HCT116 (cell line): Measurements from ENCODE around the gene TSPAN7. TPM values are rescaled to one million over a fixed set of nuclear protein-coding genes. Genes with fewer than 3 reads are reported as not detected.

Experiments used
- ATAC-seq: fragments of 200-7000 bp; cut with Tn5 transposase; 2 replicates; pipeline ENCODE4 v1.9.1; 2020; ENCODE audit warnings: mild to moderate bottlenecking, moderate library complexity
- BruUV-seq: library from RNA; stranded (reverse); fragments of 400-500 nt; replicated peaks from 2 replicates; lab custom pipeline; 2021; lab: Mats Ljungman, UMichigan
- CTCF ChIA-PET: fragments of 300-600 bp; sonication (Branson Sonifier 250); formaldehyde crosslinking; loops from one replicate; lab custom pipeline; 2021; ENCODE audit warnings: antibody characterized with exemption; lab: Charles Lee
- POLR2A ChIA-PET: fragments of 300-600, 350-600 bp; sonication (Branson Sonifier 250); formaldehyde crosslinking; loops from one replicate; lab custom pipeline; 2021; ENCODE audit warnings: antibody characterized with exemption; lab: Charles Lee
- RAD21 ChIA-PET, 2 experiments: fragments of 300-600 bp; sonication (Branson Sonifier 250); formaldehyde crosslinking; loops; one replicate each; lab custom pipeline; 2023; ENCODE audit warnings: low total read pairs in 2 of 2; ENCODE audit not compliant: uncharacterized antibody in 2 of 2, unreplicated experiment in 2 of 2, low non-redundant PET in 1 of 2; lab: Charles Lee
- DNase-seq: peaks from one replicate; pipeline ENCODE4 v3.0.0-alpha.2; 2010; ENCODE audit warnings: low read depth, low spot score
- H2AFZ ChIP-seq: fragments of 200-600 bp; shearing (Covaris generic), sonication (generic); 2 replicates; pipeline ENCODE4 v1.6.1; 2017; ENCODE audit warnings: low read depth, mixed run types, mixed read lengths, antibody characterized with exemption, low read length; ENCODE audit not compliant: poor library complexity, severe bottlenecking
- H3K27ac ChIP-seq: 2 replicates; pipeline ENCODE4 v1.5.1; 2012; ENCODE audit warnings: low read depth, low read length
- H3K27me3 ChIP-seq: fragments of 200-600 bp; sonication (generic); 2 replicates; pipeline ENCODE4 v1.6.1; 2016; ENCODE audit warnings: mixed run types, low read length, mixed read lengths; ENCODE audit not compliant: insufficient read depth
- H3K36me3 ChIP-seq, 2 experiments: fragments of 200-500 bp in 1 of 2; fragments of 200-600 bp in 1 of 2; sonication (Bioruptor generic) in 1 of 2; sonication (generic) in 1 of 2; 2 replicates each; pipeline versions ENCODE4 v1.5.1 to v1.6.1; 2014 to 2016; ENCODE audit warnings: low read length in 2 of 2, inconsistent platforms in 1 of 2, mixed read lengths in 1 of 2, mixed run types in 1 of 2; ENCODE audit not compliant: insufficient read depth in 2 of 2, control insufficient read depth in 1 of 2
- H3K4me1 ChIP-seq, 2 experiments: fragments of 200-600 bp in 1 of 2; sonication (generic) in 1 of 2; 2 replicates each; pipeline versions ENCODE4 v1.5.1 to v1.6.1; 2012 to 2017; ENCODE audit warnings: low read length in 2 of 2, inconsistent platforms in 1 of 2, mild to moderate bottlenecking in 1 of 2, mixed read lengths in 1 of 2, mixed run types in 1 of 2, moderate library complexity in 1 of 2; ENCODE audit not compliant: insufficient read depth in 2 of 2, control insufficient read depth in 1 of 2
- H3K4me2 ChIP-seq: fragments of 200-600 bp; sonication (generic); 2 replicates; pipeline ENCODE4 v1.6.1; 2017; ENCODE audit warnings: mixed run types, low read length, mixed read lengths
- H3K4me3 ChIP-seq, 2 experiments: fragments of 200-600 bp in 1 of 2; sonication (generic) in 1 of 2; replicated peaks in 1 of 2; 2 replicates each; pipeline ENCODE4 v1.5.1; 2011 to 2016; ENCODE audit warnings: low read length in 2 of 2, control low read depth in 1 of 2, low read depth in 1 of 2, mild to moderate bottlenecking in 1 of 2, mixed read lengths in 1 of 2, mixed run types in 1 of 2
- H3K79me2 ChIP-seq: fragments of 200-600 bp; sonication (generic); 2 replicates; pipeline ENCODE4 v1.6.1; 2017; ENCODE audit warnings: mild to moderate bottlenecking, mixed run types, low read length, moderate library complexity, mixed read lengths; ENCODE audit not compliant: insufficient read depth
- H3K9ac ChIP-seq: fragments of 200-600 bp; sonication (generic); 2 replicates; pipeline ENCODE4 v1.6.1; 2016; ENCODE audit warnings: low read length, mixed read lengths
- H3K9me2 ChIP-seq: fragments of 200-600 bp; sonication (generic), shearing (Covaris generic); 2 replicates; pipeline ENCODE4 v1.6.1; 2017; ENCODE audit warnings: mixed run types, mild to moderate bottlenecking, moderate library complexity; ENCODE audit not compliant: insufficient read depth
- H3K9me3 ChIP-seq, 2 experiments: fragments of 200-500 bp in 1 of 2; fragments of 200-600 bp in 1 of 2; sonication (Bioruptor generic) in 1 of 2; sonication (generic) in 1 of 2; 2 replicates each; pipeline ENCODE4 v1.6.1; 2014 to 2017; ENCODE audit warnings: low read length in 2 of 2, mixed read lengths in 2 of 2, inconsistent platforms in 1 of 2, low read depth in 1 of 2, mild to moderate bottlenecking in 1 of 2, mixed run types in 1 of 2, moderate library complexity in 1 of 2; ENCODE audit not compliant: control insufficient read depth in 1 of 2, insufficient read depth in 1 of 2
- H4K20me1 ChIP-seq: fragments of 200-600 bp; sonication (generic), shearing (Covaris generic); 2 replicates; pipeline ENCODE4 v1.6.1; 2017; ENCODE audit warnings: mixed run types, mild to moderate bottlenecking, moderate library complexity; ENCODE audit not compliant: insufficient read depth
- EGR1 ChIP-seq: IDR thresholded peaks from 2 replicates; pipeline ENCODE4 v1.6.1; 2012; ENCODE audit warnings: low read depth
- EZH2phosphoT487 ChIP-seq: fragments of 200-600 bp; IDR thresholded peaks from 2 replicates; pipeline ENCODE4 v1.6.1; 2018; ENCODE audit warnings: antibody characterized with exemption, borderline replicate concordance
- RAD21 ChIP-seq: IDR thresholded peaks from 2 replicates; pipeline ENCODE4 v1.6.1; 2012; ENCODE audit warnings: low read depth, mild to moderate bottlenecking
- intact Hi-C: fragments of 100-400 bp; cut with micrococcal nuclease; formaldehyde crosslinking; loops from 2 replicates; pipeline ENCODE4 v1.10.0; 2022
- total RNA-seq: library from RNA; stranded (reverse); gene quantifications from one replicate; pipeline ENCODE4 v1.2.1, GENCODE V29; 2021; ENCODE audit not compliant: unreplicated experiment
- TF ChIP-seq, protein P1 (sequence below): IDR thresholded peaks from 2 replicates; pipeline ENCODE4 v1.6.1; 2012; ENCODE audit warnings: low read depth
- TF ChIP-seq, protein P2 (sequence below): IDR thresholded peaks from 2 replicates; pipeline ENCODE4 v1.6.1; 2012
- TF ChIP-seq, protein P3 (sequence below): IDR thresholded peaks from 2 replicates; pipeline ENCODE4 v1.6.1; 2011; ENCODE audit warnings: mild to moderate bottlenecking, low read length, moderate library complexity; ENCODE audit not compliant: insufficient replicate concordance; ENCODE audit errors: extremely low read depth

The TSPAN7 gene
- total RNA-seq, 1 experiment from 2014 or later = 2.9 TPM

DNA sequence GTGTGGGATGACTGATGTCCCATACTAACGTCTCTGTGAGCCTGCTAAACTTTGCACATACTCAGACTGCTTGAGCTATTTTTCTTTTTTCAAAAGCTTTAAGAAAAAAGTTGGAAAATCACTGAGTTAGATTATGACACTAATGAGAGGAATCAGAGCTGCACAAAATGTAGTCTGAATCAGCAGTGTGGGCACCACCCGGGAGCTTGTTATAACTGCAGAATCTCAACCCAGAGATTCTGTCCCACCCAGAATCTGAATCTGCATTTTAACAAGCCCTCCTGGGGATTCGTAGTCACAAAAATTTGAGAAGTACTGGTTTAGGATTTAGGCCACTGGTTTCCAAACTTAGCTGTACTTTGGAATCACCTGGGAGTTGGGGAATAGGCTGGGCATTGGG, 137.8 kb downstream of the TSPAN7 start:
- no peak for DNase-seq
- no TSS peak for BruUV-seq
- no peaks in the 10 kb centered on the region for H4K20me1 ChIP-seq
- no peak for ATAC-seq
- no peaks in the 10 kb centered on the region for H3K27me3 ChIP-seq
- H3K9ac ChIP-seq = no peak overlapping the region
- H3K4me2 ChIP-seq = no peak overlapping the region
- ChIA-PET POLR2A (no interaction called here), CTCF (no interaction called here), RAD21 (no interaction called here)
- no peaks in the 10 kb centered on the region for H3K36me3 ChIP-seq
- H3K79me2 ChIP-seq = no peaks in the 10 kb centered on the region
- intact Hi-C loops = no loop called here
- H3K4me1 ChIP-seq = no peaks in the 10 kb centered on the region
- no peaks in the 10 kb centered on the region for H3K9me3 ChIP-seq
- no peak overlapping the region for H3K4me3 ChIP-seq
- TF ChIP-seq, protein P1, sequence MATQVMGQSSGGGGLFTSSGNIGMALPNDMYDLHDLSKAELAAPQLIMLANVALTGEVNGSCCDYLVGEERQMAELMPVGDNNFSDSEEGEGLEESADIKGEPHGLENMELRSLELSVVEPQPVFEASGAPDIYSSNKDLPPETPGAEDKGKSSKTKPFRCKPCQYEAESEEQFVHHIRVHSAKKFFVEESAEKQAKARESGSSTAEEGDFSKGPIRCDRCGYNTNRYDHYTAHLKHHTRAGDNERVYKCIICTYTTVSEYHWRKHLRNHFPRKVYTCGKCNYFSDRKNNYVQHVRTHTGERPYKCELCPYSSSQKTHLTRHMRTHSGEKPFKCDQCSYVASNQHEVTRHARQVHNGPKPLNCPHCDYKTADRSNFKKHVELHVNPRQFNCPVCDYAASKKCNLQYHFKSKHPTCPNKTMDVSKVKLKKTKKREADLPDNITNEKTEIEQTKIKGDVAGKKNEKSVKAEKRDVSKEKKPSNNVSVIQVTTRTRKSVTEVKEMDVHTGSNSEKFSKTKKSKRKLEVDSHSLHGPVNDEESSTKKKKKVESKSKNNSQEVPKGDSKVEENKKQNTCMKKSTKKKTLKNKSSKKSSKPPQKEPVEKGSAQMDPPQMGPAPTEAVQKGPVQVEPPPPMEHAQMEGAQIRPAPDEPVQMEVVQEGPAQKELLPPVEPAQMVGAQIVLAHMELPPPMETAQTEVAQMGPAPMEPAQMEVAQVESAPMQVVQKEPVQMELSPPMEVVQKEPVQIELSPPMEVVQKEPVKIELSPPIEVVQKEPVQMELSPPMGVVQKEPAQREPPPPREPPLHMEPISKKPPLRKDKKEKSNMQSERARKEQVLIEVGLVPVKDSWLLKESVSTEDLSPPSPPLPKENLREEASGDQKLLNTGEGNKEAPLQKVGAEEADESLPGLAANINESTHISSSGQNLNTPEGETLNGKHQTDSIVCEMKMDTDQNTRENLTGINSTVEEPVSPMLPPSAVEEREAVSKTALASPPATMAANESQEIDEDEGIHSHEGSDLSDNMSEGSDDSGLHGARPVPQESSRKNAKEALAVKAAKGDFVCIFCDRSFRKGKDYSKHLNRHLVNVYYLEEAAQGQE = no peak
- TF ChIP-seq, protein P2, sequence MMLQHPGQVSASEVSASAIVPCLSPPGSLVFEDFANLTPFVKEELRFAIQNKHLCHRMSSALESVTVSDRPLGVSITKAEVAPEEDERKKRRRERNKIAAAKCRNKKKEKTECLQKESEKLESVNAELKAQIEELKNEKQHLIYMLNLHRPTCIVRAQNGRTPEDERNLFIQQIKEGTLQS = no peak
- TF ChIP-seq RAD21 (no peak), EZH2phosphoT487 (no peak), EGR1 (no peak)
- TF ChIP-seq, protein P3, sequence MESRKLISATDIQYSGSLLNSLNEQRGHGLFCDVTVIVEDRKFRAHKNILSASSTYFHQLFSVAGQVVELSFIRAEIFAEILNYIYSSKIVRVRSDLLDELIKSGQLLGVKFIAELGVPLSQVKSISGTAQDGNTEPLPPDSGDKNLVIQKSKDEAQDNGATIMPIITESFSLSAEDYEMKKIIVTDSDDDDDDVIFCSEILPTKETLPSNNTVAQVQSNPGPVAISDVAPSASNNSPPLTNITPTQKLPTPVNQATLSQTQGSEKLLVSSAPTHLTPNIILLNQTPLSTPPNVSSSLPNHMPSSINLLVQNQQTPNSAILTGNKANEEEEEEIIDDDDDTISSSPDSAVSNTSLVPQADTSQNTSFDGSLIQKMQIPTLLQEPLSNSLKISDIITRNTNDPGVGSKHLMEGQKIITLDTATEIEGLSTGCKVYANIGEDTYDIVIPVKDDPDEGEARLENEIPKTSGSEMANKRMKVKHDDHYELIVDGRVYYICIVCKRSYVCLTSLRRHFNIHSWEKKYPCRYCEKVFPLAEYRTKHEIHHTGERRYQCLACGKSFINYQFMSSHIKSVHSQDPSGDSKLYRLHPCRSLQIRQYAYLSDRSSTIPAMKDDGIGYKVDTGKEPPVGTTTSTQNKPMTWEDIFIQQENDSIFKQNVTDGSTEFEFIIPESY = no peak
- H3K27ac ChIP-seq = no peak overlapping the region
- H2AFZ ChIP-seq = no peak overlapping the region
- H3K9me2 ChIP-seq = no peaks in the 10 kb centered on the region
